ENCODE measurements around the gene CTNNA2.

Gene CTNNA2

DNA sequence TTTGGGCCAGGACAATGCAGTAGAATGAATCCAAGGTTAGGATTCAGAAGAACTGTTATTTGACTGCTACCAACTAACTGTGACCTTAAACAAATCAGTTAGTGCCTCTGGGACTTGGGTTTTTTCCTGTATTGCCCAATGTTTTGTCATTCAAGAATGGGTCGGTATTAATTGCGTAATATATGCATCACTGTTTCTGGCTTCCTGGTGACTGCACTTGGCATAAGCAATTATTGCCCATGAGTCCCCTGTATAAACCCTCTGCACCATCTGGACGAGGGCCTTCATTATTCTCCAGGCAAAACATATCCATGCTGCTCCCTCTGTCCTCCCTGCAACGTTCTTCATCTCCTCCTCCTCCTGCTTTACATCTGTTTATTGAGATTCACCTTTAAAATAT is 1047.5 kb downstream of the CTNNA2 start:
- DNase-seq (ENCODE audit: low read depth): no peak

DNA sequence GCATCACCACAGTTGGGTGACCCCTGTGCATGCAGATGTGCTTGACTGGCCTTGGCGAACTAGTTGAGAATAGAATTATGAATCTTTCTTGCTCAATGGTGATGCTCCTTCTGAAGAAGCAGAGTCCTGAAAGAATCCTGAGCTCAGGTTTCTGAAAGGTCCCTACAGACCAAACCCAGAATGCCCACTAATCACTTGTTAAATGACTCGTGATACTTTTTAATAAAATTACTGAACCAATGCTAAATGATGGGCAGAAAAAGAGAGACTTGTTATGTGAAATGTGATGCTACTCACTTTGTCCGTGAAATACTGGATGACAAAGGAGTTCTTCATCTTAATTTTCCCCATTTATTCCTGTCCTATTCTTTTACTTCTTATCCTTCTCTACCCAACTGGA is 1055.2 kb downstream of the CTNNA2 start:
- DNase-seq (ENCODE audit: low read depth): no peak

- no peak for DNase-seq (ENCODE audit: low read depth)
Observed at GRCh38 chr2:80573167-80573566, 1060.3 kb downstream of the CTNNA2 start.

DNA sequence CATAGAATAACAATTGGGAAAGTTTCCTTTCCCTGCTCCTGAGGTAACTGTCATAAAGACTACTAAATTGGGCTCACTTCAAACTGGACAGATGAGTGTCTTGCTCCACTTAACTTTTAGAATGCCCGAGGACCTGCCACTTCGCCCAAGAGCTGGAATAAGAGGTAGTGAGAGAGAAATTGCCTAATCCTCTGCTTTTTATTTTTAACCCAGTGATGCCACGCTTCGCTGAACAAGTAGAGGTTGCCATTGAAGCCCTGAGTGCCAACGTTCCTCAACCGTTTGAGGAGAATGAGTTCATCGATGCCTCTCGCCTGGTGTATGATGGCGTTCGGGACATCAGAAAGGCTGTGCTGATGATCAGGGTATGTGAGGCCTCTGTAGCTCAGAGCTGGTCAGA is 1061.1 kb downstream of the CTNNA2 start:
- DNase-seq (ENCODE audit: low read depth): no peak

DNA sequence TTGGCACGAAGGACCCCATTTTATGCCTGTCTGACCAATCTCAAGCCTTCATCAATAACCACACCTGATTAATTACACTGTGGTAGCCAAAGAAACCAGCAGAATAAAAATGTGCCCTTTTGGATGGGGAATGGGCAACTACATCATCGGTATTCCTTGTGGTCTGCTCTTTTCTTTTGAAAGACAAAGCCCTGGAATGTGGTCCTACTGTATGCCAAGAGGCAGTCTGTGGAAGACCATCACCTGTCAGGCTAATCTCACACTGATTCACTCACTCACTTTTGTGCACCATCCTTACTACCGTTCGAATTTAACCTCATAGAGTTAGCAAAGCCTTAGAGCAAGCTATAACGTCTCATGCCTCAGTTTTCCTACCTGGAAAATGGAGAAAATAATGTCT is 1066.9 kb downstream of the CTNNA2 start:
- no peak for DNase-seq (ENCODE audit: low read depth)

GRCh38 chr2:80591233-80591632 is 1078.4 kb downstream of the CTNNA2 start:
- no peak for DNase-seq (ENCODE audit: low read depth)

- no peak for DNase-seq (ENCODE audit: low read depth)
Observed at GRCh38 chr2:80592106-80592505, 1079.3 kb downstream of the CTNNA2 start.

- no peak for DNase-seq (ENCODE audit: low read depth)
Observed at GRCh38 chr2:80610108-80610507, 1097.3 kb downstream of the CTNNA2 start.

- DNase-seq (ENCODE audit: low read depth): no peak
Observed at GRCh38 chr2:80621656-80622055, 1108.8 kb downstream of the CTNNA2 start.

DNA sequence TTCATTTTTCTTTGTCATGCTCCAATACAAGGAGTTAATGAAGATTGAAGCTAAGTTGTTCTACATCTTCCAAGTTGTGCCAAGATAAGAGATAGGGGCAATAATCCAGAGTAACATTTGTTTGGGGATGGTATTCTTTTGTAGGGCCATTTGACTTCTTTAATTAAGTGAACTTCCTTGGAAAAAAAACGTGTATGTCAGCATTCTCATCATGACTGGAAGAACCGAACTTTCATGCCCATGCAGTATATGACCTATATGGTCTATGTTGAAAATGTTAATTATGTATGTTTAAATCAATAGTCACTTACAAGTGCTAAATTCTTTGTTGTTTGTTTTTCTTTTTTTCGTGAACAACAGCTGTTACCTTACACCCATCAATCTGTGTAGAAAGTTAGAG is 1111.2 kb downstream of the CTNNA2 start:
- DNase-seq (ENCODE audit: low read depth): no peak

DNA sequence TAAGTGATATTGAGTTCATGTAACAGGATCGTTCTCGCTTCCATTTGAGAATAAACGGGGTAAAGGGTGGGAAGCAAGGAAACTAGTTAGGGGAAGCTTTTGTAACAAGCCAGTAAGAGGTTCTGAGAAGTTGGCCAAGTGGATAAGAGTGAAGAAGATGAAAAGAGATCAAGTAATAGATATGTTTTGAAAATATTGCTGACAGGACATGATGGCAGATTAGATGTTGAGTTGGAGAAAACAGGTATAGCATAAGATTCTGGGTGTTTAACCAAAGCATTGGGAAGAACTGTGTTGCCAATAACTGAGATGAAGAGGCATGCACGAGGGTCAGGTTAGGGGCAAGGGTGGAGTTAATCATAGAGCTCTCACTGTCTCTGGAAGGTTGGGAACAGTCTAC is 1121.7 kb downstream of the CTNNA2 start:
- DNase-seq (ENCODE audit: low read depth): no peak

- DNase-seq (ENCODE audit: low read depth): no peak
Observed at GRCh38 chr2:80638783-80639182, 1125.9 kb downstream of the CTNNA2 start.

DNA sequence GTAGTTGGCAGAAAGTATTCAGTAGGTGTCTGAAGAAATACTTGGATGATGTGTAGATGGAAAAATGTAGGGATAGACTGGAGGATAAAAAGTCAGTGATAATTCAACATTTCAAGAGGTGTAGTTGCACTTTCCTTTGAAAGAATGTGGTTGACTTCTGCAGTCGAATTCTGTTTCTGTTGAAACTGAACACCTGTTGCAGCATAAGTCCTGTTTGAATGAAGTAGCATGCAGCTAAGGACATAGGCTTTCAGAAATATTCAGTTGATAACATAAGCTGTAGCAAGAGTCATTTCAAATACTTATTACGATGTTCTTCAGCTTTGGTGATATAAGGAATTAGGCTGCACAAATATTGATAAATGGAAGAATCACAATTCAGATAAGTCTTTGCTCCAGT is 1129.6 kb downstream of the CTNNA2 start:
- DNase-seq (ENCODE audit: low read depth): no peak

GRCh38 chr2:80643598-80643997 is 1130.7 kb downstream of the CTNNA2 start:
- no peak for DNase-seq (ENCODE audit: low read depth)

DNA sequence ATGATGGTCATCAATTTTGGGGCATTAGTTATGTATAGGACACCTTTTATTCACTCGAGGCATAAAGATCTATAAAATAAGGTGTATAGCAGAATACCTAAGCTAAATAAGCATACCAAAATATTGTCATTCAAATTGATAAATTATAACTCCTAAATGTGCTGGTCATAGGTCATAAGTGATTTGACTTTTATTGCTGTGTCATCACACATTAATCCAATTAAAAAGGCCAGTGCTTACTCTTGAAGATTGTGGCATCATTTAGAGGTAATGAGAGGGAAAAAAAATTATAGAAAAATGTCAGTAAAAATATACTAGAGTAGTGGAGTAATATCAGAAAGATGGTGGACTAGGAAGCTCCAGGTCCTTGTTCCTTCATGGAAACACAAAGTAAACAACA is 1138.6 kb downstream of the CTNNA2 start:
- no peak for DNase-seq (ENCODE audit: low read depth)

DNA sequence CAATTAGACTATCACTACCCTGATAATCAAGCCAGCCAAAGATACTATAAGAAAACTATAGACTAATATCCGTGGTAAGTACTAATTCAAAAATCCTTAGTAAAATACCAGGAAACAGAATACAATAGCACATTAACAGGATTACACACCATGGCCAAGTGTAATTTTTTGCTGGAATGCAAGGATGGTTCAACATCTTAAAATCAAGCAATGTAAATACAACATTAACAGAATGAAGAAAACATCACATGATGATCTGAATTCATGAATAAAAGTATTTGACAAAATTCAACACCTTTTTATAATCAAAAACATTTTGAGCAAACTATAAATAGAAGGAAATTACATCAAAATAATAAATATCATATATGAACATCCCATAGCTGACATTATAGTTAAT is 1142.4 kb downstream of the CTNNA2 start:
- DNase-seq (ENCODE audit: low read depth): no peak

GRCh38 chr2:80670763-80671162 is 1157.9 kb downstream of the CTNNA2 start:
- no peak for DNase-seq (ENCODE audit: low read depth)

GRCh38 chr2:80687524-80687923 is 1174.7 kb downstream of the CTNNA2 start:
- DNase-seq (ENCODE audit: low read depth): no peak

DNA sequence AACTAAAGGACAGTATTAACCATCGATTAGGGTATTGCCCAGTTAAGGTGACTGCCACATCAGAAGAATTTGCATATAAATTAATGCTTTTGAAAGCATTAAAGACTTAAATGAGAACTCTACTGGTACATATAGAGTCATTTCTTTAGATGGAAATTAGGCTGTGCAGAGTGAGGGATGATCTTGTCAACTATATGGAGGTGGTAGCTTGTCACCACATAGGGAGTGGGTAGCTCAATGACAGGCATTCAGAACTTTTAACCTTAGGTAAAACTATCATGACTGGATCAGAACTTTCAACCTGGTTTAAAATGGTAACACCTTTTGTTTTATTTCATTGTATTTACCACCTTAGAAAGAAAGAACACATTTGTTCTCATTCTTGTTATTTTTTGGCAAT is 1176.3 kb downstream of the CTNNA2 start:
- no peak for DNase-seq (ENCODE audit: low read depth)
